Stimulated activated CD4-positive, alpha-beta T cell treated with anti-CD3 and anti-CD28 coated beads, Interleukin-15, amount 100 ng/mL, for 48 hours (primary cell): ENCODE data around the gene TMEM256.

Experiments
- DNase-seq, 2 donors: peaks; one replicate each; pipeline ENCODE4 v3.0.0-alpha.2; 2020; ENCODE audit warnings: low read depth in 2 of 2

The TMEM256 gene

GRCh38 chr17:7408252-7408727, 4.4 kb upstream of the TMEM256 start:
- no peak for DNase-seq

- DNase-seq = no peak
Observed at GRCh38 chr17:7407485-7408251, 3.8 kb upstream of the TMEM256 start, which contains the start of gene NLGN2. Gene NLGN2 (plus strand): TSS chr17:7407845. CDS start chr17:7408256, 411 bp downstream.

- no peak for DNase-seq
Observed at GRCh38 chr17:7407082-7407481, 3.2 kb upstream of the TMEM256 start.

GRCh38 chr17:7406235-7406825, 2.4 kb upstream of the TMEM256 start:
- DNase-seq = no peak

GRCh38 chr17:7405350-7406234, 1.7 kb upstream of the TMEM256 start:
- DNase-seq = no peak

- peak in 1 of 2 donors; percentile 57 for DNase-seq
Observed at GRCh38 chr17:7404737-7405349, 946 bp upstream of the TMEM256 start.

- DNase-seq = no peak
Observed at GRCh38 chr17:7403727-7403976, 245 bp downstream of the TMEM256 start.

- DNase-seq = no peak
Observed at GRCh38 chr17:7403043-7403726, 712 bp downstream of the TMEM256 start.

GRCh38 chr17:7398612-7399011, 5.3 kb downstream of the TMEM256 start:
- no peak for DNase-seq

GRCh38 chr17:7396147-7396546, 7.8 kb downstream of the TMEM256 start:
- no peak for DNase-seq

- DNase-seq = peak; percentile 54 to 79
Observed at GRCh38 chr17:7394452-7395191, 9.3 kb downstream of the TMEM256 start, which contains the start of gene PLSCR3. Gene PLSCR3 (minus strand): TSS chr17:7394525. CDS start chr17:7394110, 415 bp downstream.

GRCh38 chr17:7393613-7394451, 10.1 kb downstream of the TMEM256 start:
- DNase-seq = peak; percentile 27 to 40

- DNase-seq = no peak
Observed at GRCh38 chr17:7392696-7393612, 10.9 kb downstream of the TMEM256 start.

GRCh38 chr17:7391307-7391706, 12.6 kb downstream of the TMEM256 start:
- DNase-seq = no peak

- no peak for DNase-seq
Observed at GRCh38 chr17:7389924-7390910, 13.7 kb downstream of the TMEM256 start.

- DNase-seq = no peak
Observed at GRCh38 chr17:7388856-7389255, 15.0 kb downstream of the TMEM256 start.

- no peak for DNase-seq
Observed at GRCh38 chr17:7384489-7385081, 19.3 kb downstream of the TMEM256 start.
